Cardiac muscle cell (in vitro differentiated cells and primary cell): ENCODE results near the gene OST4. TPM values are rescaled to one million over a fixed set of nuclear protein-coding genes. Genes with fewer than 3 reads are reported as not detected.

Experiments used
- DNase-seq, 2 donors: peaks; one replicate each; pipeline versions ENCODE4 v3.0.0 to v3.0.0-alpha.2; 2010 to 2017; ENCODE audit warnings: low read depth in 1 of 2, low spot score in 1 of 2
- H3K27ac ChIP-seq: fragments of 200-600 bp; sonication (generic); 2 replicates; pipeline ENCODE4 v1.5.1; 2016
- H3K27me3 ChIP-seq: fragments of 200-600 bp; sonication (generic); 2 replicates; pipeline ENCODE4 v1.6.0; 2016; ENCODE audit warnings: control low read depth
- H3K36me3 ChIP-seq: fragments of 200-600 bp; sonication (generic); 2 replicates; pipeline ENCODE4 v1.5.1; 2016; ENCODE audit warnings: control low read depth
- H3K4me1 ChIP-seq: fragments of 200-600 bp; sonication (generic); 2 replicates; pipeline ENCODE4 v1.8.1; 2017; ENCODE audit warnings: low read depth, mild to moderate bottlenecking, mixed run types
- H3K4me3 ChIP-seq: fragments of 200-600 bp; sonication (generic); 2 replicates; pipeline ENCODE4 v1.5.1; 2016; ENCODE audit warnings: mild to moderate bottlenecking
- H3K9me3 ChIP-seq: fragments of 200-600 bp; sonication (generic); 2 replicates; pipeline ENCODE4 v1.5.1; 2017; ENCODE audit warnings: low read depth, mild to moderate bottlenecking, control low read depth
- CTCF ChIP-seq: IDR thresholded peaks from 2 replicates; pipeline ENCODE4 v1.5.1; 2012; ENCODE audit warnings: low read depth, mild to moderate bottlenecking, low read length
- polyA plus RNA-seq: library from polyadenylated mRNA; unstranded; fragments of >200 nt; fragmentation: Nextera tagmentation; extraction: Ambion mirVana; gene quantifications from 2 replicates; pipeline ENCODE4 v1.2.1, GENCODE V29; 2016
- total RNA-seq: library from RNA; depleted of rRNA; stranded (reverse); fragments of >200 nt; gene quantifications from 2 replicates; pipeline ENCODE4 v1.2.3, GENCODE V29; 2016

OST4 gene
- total and polyA plus RNA-seq, 2 experiments from 2014 or later, result 289 to 779 TPM

- no peaks in the 10 kb centered on the region for H3K36me3 ChIP-seq
- H3K27me3 ChIP-seq, result no peaks in the 10 kb centered on the region
- H3K27ac ChIP-seq, result no peak overlapping the region
- H3K9me3 ChIP-seq, result no peaks in the 10 kb centered on the region
- no peak overlapping the region for H3K4me3 ChIP-seq
- TF ChIP-seq CTCF, result no peak
- no peak for DNase-seq
- no peaks in the 10 kb centered on the region for H3K4me1 ChIP-seq
These were observed 23.0 kb upstream of the OST4 start for GRCh38 chr2:27094353-27094984.

- Histone ChIP-seq H3K27ac (no peak overlapping the region), H3K9me3 (no peaks in the 10 kb centered on the region), H3K4me3 (no peak overlapping the region), H3K36me3 (no peaks in the 10 kb centered on the region), H3K27me3 (no peaks in the 10 kb centered on the region), H3K4me1 (no peaks in the 10 kb centered on the region)
- DNase-seq, result no peak
- no peak for TF ChIP-seq CTCF
These were observed 22.2 kb upstream of the OST4 start for GRCh38 chr2:27093430-27094352.

DNA sequence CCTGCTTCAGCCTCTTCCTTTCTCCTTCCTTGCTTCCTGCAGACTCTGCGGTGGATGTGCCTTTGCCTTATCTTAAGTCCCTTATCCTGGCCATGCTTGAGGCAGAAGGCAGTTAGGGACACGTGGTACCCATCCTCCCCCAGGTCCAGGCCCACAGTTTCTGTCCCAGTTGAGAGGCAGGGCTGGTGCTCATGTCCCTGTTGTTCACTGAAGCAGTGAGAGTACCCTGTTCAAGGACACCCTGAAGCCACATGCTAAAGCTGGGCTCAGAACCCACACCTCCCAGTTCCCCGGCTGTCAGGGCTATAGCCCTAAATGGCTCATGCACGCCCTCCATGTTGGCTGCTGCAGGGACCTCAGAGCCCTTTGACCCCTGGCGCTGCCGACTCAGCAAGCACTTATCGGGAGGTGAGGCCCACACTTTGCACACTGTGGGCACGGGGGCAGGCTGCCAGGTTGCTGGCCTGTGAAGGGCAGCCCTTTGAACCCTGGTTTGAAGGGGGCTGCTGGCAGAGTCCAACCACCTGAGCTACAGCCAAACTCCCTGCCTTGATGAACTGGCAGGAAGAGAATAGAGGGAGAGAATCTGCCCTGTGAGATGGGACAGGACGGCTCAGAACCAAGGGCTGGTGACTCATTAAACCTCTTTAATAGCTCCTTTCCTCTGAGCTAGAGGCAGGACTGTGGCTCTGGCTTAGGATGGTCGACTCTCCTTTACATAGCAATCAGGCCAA, 21.4 kb upstream of the OST4 start:
- no peak for TF ChIP-seq CTCF
- DNase-seq, result no peak
- Histone ChIP-seq H3K36me3 (no peaks in the 10 kb centered on the region), H3K4me1 (peaks cover 4% of the 10 kb centered on the region), H3K27me3 (no peaks in the 10 kb centered on the region), H3K4me3 (no peak overlapping the region), H3K9me3 (no peaks in the 10 kb centered on the region), H3K27ac (no peak overlapping the region)

- H3K27me3 ChIP-seq, result no peaks in the 10 kb centered on the region
- H3K9me3 ChIP-seq, result no peaks in the 10 kb centered on the region
- no peak overlapping the region for H3K4me3 ChIP-seq
- no peaks in the 10 kb centered on the region for H3K36me3 ChIP-seq
- DNase-seq, result no peak
- peaks cover 11% of the 10 kb centered on the region for H3K4me1 ChIP-seq
- H3K27ac ChIP-seq, result no peak overlapping the region
- no peak for TF ChIP-seq CTCF
These were observed 20.6 kb upstream of the OST4 start for GRCh38 chr2:27091746-27092695.
